ENCODE data around the gene FOXM1.

- TF ChIP-seq CTCF (IDR thresholded peaks at IDR 0.05) (no peak), ZFX (IDR thresholded peaks at IDR 0.05; ENCODE audit: borderline replicate concordance) (no peak)
Observed at GRCh38 chr12:2858944-2859421, 18.0 kb downstream of the FOXM1 start.
